HEK293 (cell line): ENCODE measurements around the gene RELT.

ENCODE experiments used
- CTCF ChIA-PET: fragments of 350-600 bp; formaldehyde crosslinking; extraction: SDS; loops from one replicate; lab custom pipeline; 2021; ENCODE audit warnings: antibody characterized with exemption; lab: Yijun Ruan, JAX
- POLR2A ChIA-PET: fragments of 300-600 bp; formaldehyde crosslinking; extraction: SDS; loops from one replicate; lab custom pipeline; 2020; ENCODE audit warnings: antibody characterized with exemption, inconsistent platforms; lab: Yijun Ruan, JAX
- H3K27ac ChIP-seq: fragments of 200-500 bp; sonication (Bioruptor generic); 2 replicates; pipeline ENCODE4 v1.5.1; 2014; ENCODE audit warnings: low read depth, low read length, control low read depth, inconsistent platforms; ENCODE audit errors: extremely low read depth
- H3K36me3 ChIP-seq, 2 experiments: fragments of 200-500 bp in 1 of 2; sonication (Bioruptor generic) in 1 of 2; 1 replicate in 1 of 2; 2 replicates in 1 of 2; pipeline ENCODE4 v1.5.1; 2014 to 2017; ENCODE audit warnings: inconsistent platforms in 2 of 2, low read length in 2 of 2; ENCODE audit not compliant: control insufficient read depth in 2 of 2, insufficient read depth in 1 of 2
- H3K4me1 ChIP-seq: fragments of 200-500 bp; sonication (Bioruptor generic); 2 replicates; pipeline ENCODE4 v1.5.1; 2014; ENCODE audit warnings: mild to moderate bottlenecking, low read length, inconsistent platforms; ENCODE audit not compliant: control insufficient read depth, insufficient read depth
- H3K4me3 ChIP-seq: 2 replicates; pipeline ENCODE4 v1.5.1; 2011; ENCODE audit warnings: low read depth, mild to moderate bottlenecking, control low read depth, low read length, moderate library complexity
- H3K9me3 ChIP-seq: fragments of 200-500 bp; sonication (Bioruptor generic); 2 replicates; pipeline ENCODE4 v1.5.1; 2014; ENCODE audit warnings: low read depth, low read length, inconsistent platforms; ENCODE audit not compliant: control insufficient read depth, insufficient read depth
- EGR2 ChIP-seq: fragments of 450-650 bp; formaldehyde crosslinking; IDR thresholded peaks from 2 replicates; pipeline ENCODE4 v1.5.1; 2016; ENCODE audit warnings: low read depth, missing biosample characterization, missing genetic modification characterization
- GLIS1 ChIP-seq: fragments of 450-650 bp; formaldehyde crosslinking; IDR thresholded peaks from 2 replicates; pipeline ENCODE4 v1.5.1; 2016; ENCODE audit warnings: missing biosample characterization, missing genetic modification characterization
- GLIS2 ChIP-seq: fragments of 450-650 bp; formaldehyde crosslinking; IDR thresholded peaks from 2 replicates; pipeline ENCODE4 v1.5.1; 2016; ENCODE audit warnings: missing biosample characterization, missing genetic modification characterization
- KLF8 ChIP-seq: fragments of 450-650 bp; formaldehyde crosslinking; IDR thresholded peaks from 2 replicates; pipeline ENCODE4 v1.5.1; 2016; ENCODE audit warnings: missing biosample characterization, missing genetic modification characterization
- KLF9 ChIP-seq: fragments of 450-650 bp; formaldehyde crosslinking; IDR thresholded peaks from 2 replicates; pipeline ENCODE4 v1.5.1; 2016; ENCODE audit warnings: missing biosample characterization, missing genetic modification characterization, low read depth
- RBAK ChIP-seq: fragments of 450-650 bp; formaldehyde crosslinking; IDR thresholded peaks from 2 replicates; pipeline ENCODE4 v1.5.1; 2016; ENCODE audit warnings: missing biosample characterization, missing genetic modification characterization
- REPIN1 ChIP-seq: fragments of 450-650 bp; formaldehyde crosslinking; IDR thresholded peaks from 2 replicates; pipeline ENCODE4 v1.5.1; 2017; ENCODE audit warnings: missing biosample characterization, missing genetic modification characterization, low read depth
- SP2 ChIP-seq: fragments of 450-650 bp; formaldehyde crosslinking; IDR thresholded peaks from 2 replicates; pipeline ENCODE4 v1.5.1; 2016; ENCODE audit warnings: missing biosample characterization, missing genetic modification characterization
- ZBTB1 ChIP-seq: fragments of 450-650 bp; formaldehyde crosslinking; IDR thresholded peaks from 2 replicates; pipeline ENCODE4 v1.5.1; 2016; ENCODE audit warnings: missing biosample characterization, missing genetic modification characterization
- ZBTB10 ChIP-seq: fragments of 450-650 bp; formaldehyde crosslinking; IDR thresholded peaks from 2 replicates; pipeline ENCODE4 v1.5.1; 2016; ENCODE audit warnings: missing biosample characterization, missing genetic modification characterization
- ZBTB48 ChIP-seq: fragments of 450-650 bp; formaldehyde crosslinking; IDR thresholded peaks from 2 replicates; pipeline ENCODE4 v1.5.1; 2016; ENCODE audit warnings: missing biosample characterization, missing genetic modification characterization
- ZBTB49 ChIP-seq: fragments of 450-650 bp; formaldehyde crosslinking; IDR thresholded peaks from 2 replicates; pipeline ENCODE4 v1.5.1; 2016; ENCODE audit warnings: missing biosample characterization, missing genetic modification characterization, low read depth
- ZFP37 ChIP-seq: fragments of 450-650 bp; formaldehyde crosslinking; IDR thresholded peaks from 2 replicates; pipeline ENCODE4 v1.5.1; 2016; ENCODE audit warnings: missing biosample characterization, missing genetic modification characterization
- ZNF16 ChIP-seq: fragments of 450-650 bp; formaldehyde crosslinking; IDR thresholded peaks from 2 replicates; pipeline ENCODE4 v1.5.1; 2016; ENCODE audit warnings: low read depth, missing biosample characterization, missing genetic modification characterization
- ZNF169 ChIP-seq: fragments of 450-650 bp; formaldehyde crosslinking; IDR thresholded peaks from 2 replicates; pipeline ENCODE4 v1.5.1; 2016; ENCODE audit warnings: missing biosample characterization, missing genetic modification characterization
- ZNF2 ChIP-seq: fragments of 450-650 bp; formaldehyde crosslinking; IDR thresholded peaks from 2 replicates; pipeline ENCODE4 v1.5.1; 2016; ENCODE audit warnings: missing biosample characterization, missing genetic modification characterization
- ZNF302 ChIP-seq: fragments of 450-650 bp; formaldehyde crosslinking; IDR thresholded peaks from 2 replicates; pipeline ENCODE4 v1.5.1; 2016; ENCODE audit warnings: missing biosample characterization, missing genetic modification characterization, low read depth
- ZNF311 ChIP-seq: fragments of 450-650 bp; formaldehyde crosslinking; IDR thresholded peaks from 2 replicates; pipeline ENCODE4 v1.5.1; 2017; ENCODE audit warnings: missing biosample characterization, missing genetic modification characterization, borderline replicate concordance
- ZNF335 ChIP-seq: fragments of 450-650 bp; formaldehyde crosslinking; conservative IDR thresholded peaks from 2 replicates; pipeline ENCODE4 v1.5.1; 2016; ENCODE audit warnings: missing biosample characterization, missing genetic modification characterization
- ZNF416 ChIP-seq: fragments of 450-650 bp; formaldehyde crosslinking; IDR thresholded peaks from 2 replicates; pipeline ENCODE4 v1.5.1; 2016; ENCODE audit warnings: missing biosample characterization, missing genetic modification characterization
- ZNF571 ChIP-seq: fragments of 450-650 bp; formaldehyde crosslinking; IDR thresholded peaks from 2 replicates; pipeline ENCODE4 v1.5.0; 2017; ENCODE audit warnings: missing biosample characterization, missing genetic modification characterization
- ZNF747 ChIP-seq: fragments of 450-650 bp; formaldehyde crosslinking; IDR thresholded peaks from 2 replicates; pipeline ENCODE4 v1.5.1; 2016; ENCODE audit warnings: missing biosample characterization, missing genetic modification characterization
- ZNF76 ChIP-seq: fragments of 450-650 bp; formaldehyde crosslinking; IDR thresholded peaks from 2 replicates; pipeline ENCODE4; 2016; ENCODE audit warnings: low read depth, missing biosample characterization, missing genetic modification characterization, borderline replicate concordance
- ZSCAN16 ChIP-seq: fragments of 450-650 bp; formaldehyde crosslinking; IDR thresholded peaks from 2 replicates; pipeline ENCODE4 v1.5.1; 2016; ENCODE audit warnings: missing biosample characterization, missing genetic modification characterization
- TF ChIP-seq, protein P1 (sequence below): fragments of 450-650 bp; formaldehyde crosslinking; IDR thresholded peaks from 2 replicates; pipeline ENCODE4 v1.5.1; 2017; ENCODE audit warnings: missing biosample characterization, missing genetic modification characterization

RELT gene

DNA sequence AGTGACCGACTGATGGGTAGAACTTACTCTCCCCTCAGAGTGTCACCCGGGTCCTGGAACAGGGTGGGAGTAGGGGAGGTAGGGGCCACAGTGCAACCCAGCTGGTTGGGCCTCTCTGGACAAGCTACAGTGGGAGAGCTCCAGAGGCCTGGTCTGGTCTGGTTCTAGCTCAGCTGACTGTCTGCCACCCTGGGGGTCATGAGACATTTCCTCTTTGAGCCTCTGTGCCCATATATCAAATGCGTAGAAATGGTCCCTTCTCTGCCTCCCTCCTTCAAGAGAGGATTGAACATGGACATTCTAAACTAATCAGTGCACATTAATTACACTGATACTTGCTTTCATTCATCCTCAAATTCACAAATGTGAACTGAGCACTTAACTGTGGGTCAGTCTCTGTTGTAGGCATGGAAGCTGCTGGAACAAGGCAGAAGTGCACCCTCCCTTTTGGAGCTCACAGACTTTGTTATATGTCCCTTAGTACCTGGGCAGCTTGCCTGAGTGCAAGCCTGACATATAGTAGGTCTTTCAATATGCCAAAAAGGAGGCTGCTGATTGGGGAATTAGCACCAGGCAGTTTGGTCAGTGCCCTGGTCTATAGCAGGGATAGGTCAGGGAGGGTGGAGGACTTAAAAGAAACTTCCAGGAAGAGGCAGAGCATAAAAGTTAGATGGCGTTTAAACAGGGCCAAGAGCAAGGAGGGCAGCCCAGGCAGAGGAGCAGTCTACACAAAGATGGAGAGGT is 42.4 kb upstream of the RELT start:
- CTCF ChIA-PET = interaction anchor here (0.7 to 7.5 kb wide), 9 partner anchors 16 to 148 kb away, joined by 3 to 185 read pairs (median 25); partner anchors contain the start of gene ARHGEF17
- H3K9me3 ChIP-seq = no peaks in the 10 kb centered on the region
- peaks cover 4% of the 10 kb centered on the region; the same call in 1 of the 2 replicates for H3K4me1 ChIP-seq
- H3K4me3 ChIP-seq = no peak overlapping the region
- no peaks in the 10 kb centered on the region for H3K36me3 ChIP-seq
- no peak for TF ChIP-seq RBAK (tag by site-specific recombination)
- TF ChIP-seq ZNF302 (tag by site-specific recombination) = no peak
- TF ChIP-seq ZNF335 (tag by site-specific recombination) = peak; percentile 69
- TF ChIP-seq ZBTB48 (tag by site-specific recombination) = peak; percentile 88
- TF ChIP-seq ZSCAN16 (tag by site-specific recombination) = 0 out of 2 replicates have a peak, but pooled peaks have one; percentile 37
- peak; percentile 40 for TF ChIP-seq GLIS1 (tag by site-specific recombination)
- no peak for TF ChIP-seq ZNF747 (tag by site-specific recombination)
- TF ChIP-seq ZBTB1 (tag by site-specific recombination) = no peak
- POLR2A ChIA-PET = interaction anchor here (2.8 kb wide), 1 partner anchor 26 kb away, joined by 30 read pairs; the partner anchor contains the start of gene ARHGEF17
- H3K27ac ChIP-seq = no peak overlapping the region

DNA sequence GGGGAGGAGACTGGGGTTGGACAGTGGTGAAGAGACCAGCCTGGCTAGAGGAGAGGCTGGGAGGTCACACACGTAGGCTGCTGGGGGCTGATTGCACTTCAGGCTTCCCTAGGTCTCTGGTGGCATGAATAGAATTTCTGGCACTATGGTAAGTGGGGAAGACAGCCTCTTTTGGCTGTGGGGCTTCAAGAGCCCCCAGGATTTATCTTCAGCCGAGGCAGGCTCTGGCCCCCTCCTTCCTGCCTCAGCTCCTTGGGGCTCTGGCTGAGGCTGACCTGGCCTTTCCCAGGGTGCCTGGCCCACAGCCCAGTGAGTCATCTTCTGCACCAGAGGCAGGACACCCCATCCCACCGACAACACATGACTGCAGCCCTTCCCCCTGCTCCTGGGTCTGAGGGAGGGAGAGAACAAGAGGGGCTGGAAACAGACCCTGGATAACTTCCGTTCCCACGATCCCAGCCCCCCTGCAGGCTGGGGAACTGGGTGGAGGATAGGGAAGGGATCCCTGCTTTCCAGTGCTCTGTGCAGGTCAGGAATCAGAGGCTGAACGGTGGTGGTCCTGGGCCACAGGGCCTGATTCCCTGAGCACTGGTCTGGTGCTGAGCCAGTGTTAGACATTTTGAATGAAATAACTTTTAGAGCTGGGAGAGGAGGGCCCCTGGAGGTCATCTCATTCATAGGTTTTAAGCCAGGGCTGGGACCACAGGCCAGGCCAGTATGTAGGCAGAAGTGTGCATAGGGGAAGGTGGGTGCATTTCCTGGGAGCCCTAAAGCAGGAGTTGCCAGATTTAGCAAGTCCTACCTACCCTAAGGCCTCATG is 41.6 kb upstream of the RELT start:
- CTCF ChIA-PET = interaction anchor here (0.5 to 7.5 kb wide), 23 partner anchors 8 to 325 kb away, joined by 3 to 185 read pairs (median 6); partner anchors contain the start of gene ARHGEF17
- H3K36me3 ChIP-seq = no peaks in the 10 kb centered on the region
- no peak overlapping the region; the same call in 1 of the 2 replicates for H3K27ac ChIP-seq
- H3K4me3 ChIP-seq = no peak overlapping the region
- H3K4me1 ChIP-seq = peaks cover 4% of the 10 kb centered on the region; the same call in 1 of the 2 replicates
- POLR2A ChIA-PET = interaction anchor here (1.0 to 2.8 kb wide), 3 partner anchors 21 to 32 kb away, joined by 4 to 30 read pairs (median 6); partner anchors contain the start of gene ARHGEF17
- no peaks in the 10 kb centered on the region for H3K9me3 ChIP-seq
- TF ChIP-seq ZNF2 (tag by site-specific recombination) (no peak), ZNF311 (tag by site-specific recombination) (no peak), ZBTB49 (tag by site-specific recombination) (no peak), ZNF16 (tag by site-specific recombination) (no peak), ZNF571 (tag by site-specific recombination) (no peak), ZNF76 (tag by site-specific recombination) (0 out of 2 replicates have a peak, but pooled peaks have one; percentile 23), KLF9 (no peak), ZNF169 (tag by site-specific recombination) (no peak), ZBTB10 (tag by site-specific recombination) (no peak), EGR2 (tag by site-specific recombination) (no peak), ZBTB48 (tag by site-specific recombination) (peak; percentile 41; the same call in 1 of the 2 replicates), SP2 (tag by site-specific recombination) (no peak), GLIS2 (tag by site-specific recombination) (peak; percentile 58), REPIN1 (tag by site-specific recombination) (no peak), ZNF416 (tag by site-specific recombination) (no peak), KLF8 (tag by site-specific recombination) (no peak), ZFP37 (tag by site-specific recombination) (no peak)
- TF ChIP-seq, protein P1, sequence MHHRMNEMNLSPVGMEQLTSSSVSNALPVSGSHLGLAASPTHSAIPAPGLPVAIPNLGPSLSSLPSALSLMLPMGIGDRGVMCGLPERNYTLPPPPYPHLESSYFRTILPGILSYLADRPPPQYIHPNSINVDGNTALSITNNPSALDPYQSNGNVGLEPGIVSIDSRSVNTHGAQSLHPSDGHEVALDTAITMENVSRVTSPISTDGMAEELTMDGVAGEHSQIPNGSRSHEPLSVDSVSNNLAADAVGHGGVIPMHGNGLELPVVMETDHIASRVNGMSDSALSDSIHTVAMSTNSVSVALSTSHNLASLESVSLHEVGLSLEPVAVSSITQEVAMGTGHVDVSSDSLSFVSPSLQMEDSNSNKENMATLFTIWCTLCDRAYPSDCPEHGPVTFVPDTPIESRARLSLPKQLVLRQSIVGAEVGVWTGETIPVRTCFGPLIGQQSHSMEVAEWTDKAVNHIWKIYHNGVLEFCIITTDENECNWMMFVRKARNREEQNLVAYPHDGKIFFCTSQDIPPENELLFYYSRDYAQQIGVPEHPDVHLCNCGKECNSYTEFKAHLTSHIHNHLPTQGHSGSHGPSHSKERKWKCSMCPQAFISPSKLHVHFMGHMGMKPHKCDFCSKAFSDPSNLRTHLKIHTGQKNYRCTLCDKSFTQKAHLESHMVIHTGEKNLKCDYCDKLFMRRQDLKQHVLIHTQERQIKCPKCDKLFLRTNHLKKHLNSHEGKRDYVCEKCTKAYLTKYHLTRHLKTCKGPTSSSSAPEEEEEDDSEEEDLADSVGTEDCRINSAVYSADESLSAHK (tag by site-specific recombination) = no peak
